Activated CD8-positive, alpha-beta memory T cell treated with anti-CD3 and anti-CD28 coated beads for 1 hour (primary cell): ENCODE data around the gene SMPDL3A.

ENCODE experiments used
- DNase-seq, 2 donors: peaks; one replicate each; pipeline ENCODE4 v3.0.0-alpha.2; 2020; ENCODE audit warnings: low read depth in 1 of 2; ENCODE audit errors: extremely low read depth in 1 of 2

The SMPDL3A gene

GRCh38 chr6:122845916-122846612, 57.0 kb downstream of the SMPDL3A start:
- DNase-seq = no peak

DNA sequence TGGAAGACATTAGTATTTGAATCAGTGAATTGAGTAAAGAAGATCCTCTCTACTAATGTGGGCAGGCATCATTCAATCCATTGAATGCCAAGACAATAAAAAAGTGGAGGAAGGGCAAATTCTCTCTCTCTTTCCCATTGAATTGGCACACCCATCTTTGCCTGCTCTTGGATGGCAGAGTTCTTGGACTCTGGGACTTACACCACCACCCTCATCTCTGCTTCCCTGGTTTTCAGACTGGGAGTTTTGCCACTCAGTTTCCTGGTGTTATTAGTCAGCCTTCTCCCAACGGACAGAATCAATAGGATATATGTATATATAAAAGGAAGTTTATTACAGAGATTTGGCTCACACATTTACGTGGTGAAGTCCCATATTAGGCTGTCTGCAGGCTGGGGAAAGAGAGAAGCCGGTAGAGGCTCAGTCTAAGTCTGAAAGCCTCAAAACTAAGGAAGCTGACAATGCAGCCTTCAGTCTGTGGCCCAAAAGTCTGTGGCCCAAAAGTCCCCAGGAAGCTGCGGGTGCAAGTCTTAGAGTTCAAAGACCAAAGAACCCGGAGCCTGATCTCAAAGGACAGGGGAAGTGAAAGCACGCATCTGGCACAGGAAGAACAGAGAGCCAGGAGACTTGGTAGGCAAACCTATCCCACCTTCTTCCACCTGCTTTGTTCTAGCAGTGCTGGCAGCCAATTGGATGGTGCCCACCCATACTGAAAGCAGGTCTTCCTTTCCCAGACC, 64.4 kb downstream of the SMPDL3A start:
- no peak for DNase-seq
